Endodermal cell (in vitro differentiated cells): Measurements from ENCODE around the gene GID8. TPM values are rescaled to one million over a fixed set of nuclear protein-coding genes. Genes with fewer than 3 reads are reported as not detected.
A peak's percentile ranks its signal among the peaks of the same experiment; 100 is the strongest.

Source experiments
- DNase-seq: peaks from one replicate; pipeline ENCODE4 v3.0.0-alpha.2; 2017
- H3K27ac ChIP-seq: 2 replicates; pipeline ENCODE4 v1.5.1; 2013; ENCODE audit warnings: mild to moderate bottlenecking, low read depth, low read length, moderate library complexity
- H3K27me3 ChIP-seq: 2 replicates; pipeline ENCODE4 v1.6.1; 2013; ENCODE audit warnings: mild to moderate bottlenecking, low read length, moderate library complexity; ENCODE audit not compliant: insufficient read depth, control insufficient read depth, poor library complexity, severe bottlenecking
- H3K36me3 ChIP-seq: 2 replicates; pipeline ENCODE4 v1.7.0; 2013; ENCODE audit warnings: mild to moderate bottlenecking, low read length, moderate library complexity; ENCODE audit not compliant: control insufficient read depth, insufficient read depth
- H3K4me1 ChIP-seq: one replicate; pipeline ENCODE4 v1.7.0; 2013; ENCODE audit warnings: low read length; ENCODE audit not compliant: control insufficient read depth, insufficient read depth
- H3K4me3 ChIP-seq: 2 replicates; pipeline ENCODE4 v1.5.1; 2013; ENCODE audit warnings: mild to moderate bottlenecking, low read length, moderate library complexity
- H3K9ac ChIP-seq: 2 replicates; pipeline ENCODE4 v1.6.1; 2013; ENCODE audit warnings: mild to moderate bottlenecking, low read length, moderate library complexity; ENCODE audit not compliant: poor library complexity, severe bottlenecking; ENCODE audit errors: extremely low read depth
- H3K9me3 ChIP-seq: 2 replicates; pipeline ENCODE4 v1.6.1; 2013; ENCODE audit warnings: mild to moderate bottlenecking, low read length, moderate library complexity; ENCODE audit not compliant: control insufficient read depth
- H3K27ac Mint-ChIP-seq: 2 replicates; pipeline ENCODE4 v1.8.0; 2020; ENCODE audit warnings: mixed read lengths
- H3K27me3 Mint-ChIP-seq: 2 replicates; pipeline ENCODE4 v1.8.0; 2021; ENCODE audit warnings: mild to moderate bottlenecking, mixed read lengths; ENCODE audit not compliant: insufficient read depth
- H3K36me3 Mint-ChIP-seq: 2 replicates; pipeline ENCODE4 v1.8.0; 2020; ENCODE audit warnings: low read depth, mixed read lengths
- H3K4me1 Mint-ChIP-seq: 2 replicates; pipeline ENCODE4 v1.8.0; 2020; ENCODE audit warnings: mixed read lengths
- H3K4me3 Mint-ChIP-seq: 2 replicates; pipeline ENCODE4 v1.8.0; 2020; ENCODE audit warnings: mild to moderate bottlenecking, moderate library complexity, mixed read lengths
- H3K9me3 Mint-ChIP-seq: 2 replicates; pipeline ENCODE4 v1.8.0; 2020; ENCODE audit warnings: mild to moderate bottlenecking, mixed read lengths
- CTCF ChIP-seq: fragments of 200-600 bp; sonication (generic); conservative IDR thresholded peaks from 2 replicates; pipeline ENCODE4 v1.5.0; 2021; ENCODE audit warnings: antibody characterized with exemption, mild to moderate bottlenecking
- WGBS, 2 experiments: methylation state at CpG; one replicate each; pipeline versions ENCODE4 v1.1.5 to v1.1.7; 2013; ENCODE audit warnings: missing lambda C conversion rate in 2 of 2, mixed read lengths in 1 of 2; ENCODE audit not compliant: insufficient coverage in 1 of 2, insufficient read length in 1 of 2; 5-methylcytosine and 5-hydroxymethylcytosine counted together
- total RNA-seq, 2 donors: library from RNA; stranded (reverse); fragmentation: NEBNext Ultra II Directional in 1 of 2; extraction: Animal tissue kit (Norgen Biotek cat#: 25700) in 1 of 2; gene quantifications; 2 replicates in 1 of 2; 3 replicates in 1 of 2; pipeline ENCODE4 v1.2.1, GENCODE V29; 2021

The GID8 gene
- total RNA-seq, 2 donors from 2014 or later: 51.5 to 52.1 TPM

DNA sequence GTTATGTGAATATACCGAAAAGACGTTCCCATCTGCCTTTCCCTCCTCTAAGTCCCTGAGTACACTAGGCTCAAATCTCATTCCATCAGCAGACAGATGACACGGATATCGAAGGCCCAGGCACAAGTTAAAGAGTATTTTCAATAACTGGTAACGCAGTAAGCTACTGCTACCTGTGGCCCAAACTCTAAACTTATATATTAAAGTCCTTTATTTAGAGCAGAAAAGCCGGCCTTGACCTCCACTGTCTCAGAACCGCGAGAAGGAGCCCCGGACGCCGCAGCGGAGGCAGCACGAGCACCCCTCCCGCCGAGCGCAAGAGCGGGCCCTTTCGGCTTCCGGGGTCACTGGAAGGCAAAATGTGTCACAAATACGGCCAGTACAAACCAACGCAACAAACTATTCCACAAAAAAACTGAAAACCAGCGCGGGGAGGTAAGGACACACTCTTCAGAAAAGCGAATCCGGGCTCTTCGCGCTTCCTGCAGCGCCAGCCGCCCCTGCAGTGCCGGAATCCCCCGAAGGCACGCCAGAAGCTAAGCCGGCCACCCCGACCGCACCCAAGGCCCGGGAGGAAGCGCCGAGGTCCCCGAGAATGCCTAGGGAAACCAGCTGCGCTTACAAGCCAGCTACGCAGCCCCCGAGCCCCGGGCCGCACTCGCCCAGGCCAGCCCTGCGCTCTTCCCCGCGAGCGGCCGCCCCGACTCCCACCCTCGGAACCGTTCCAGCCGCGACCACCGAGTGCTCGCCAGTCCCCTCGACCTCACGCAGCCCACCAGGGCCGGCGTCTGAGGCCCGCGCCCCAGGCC is 12.3 kb upstream of the GID8 start:
- Histone ChIP-seq H3K4me1 (peaks cover 9% of the 10 kb centered on the region), H3K9me3 (no peaks in the 10 kb centered on the region), H3K9ac (peak overlapping the region; percentile 90), H3K4me3 (peak overlapping the region; percentile 97), H3K27ac (peak overlapping the region; percentile 65), H3K36me3 (peaks cover 8% of the 10 kb centered on the region), H3K27me3 (no peaks in the 10 kb centered on the region)
- Mint-ChIP-seq H3K27me3 (no peaks in the 10 kb centered on the region), H3K36me3 (no peaks in the 10 kb centered on the region), H3K4me1 (peaks cover 44% of the 10 kb centered on the region), H3K9me3 (no peaks in the 10 kb centered on the region), H3K4me3 (peak overlapping the region; percentile 91), H3K27ac (peak overlapping the region; percentile 95)
- DNase-seq: peak; percentile 64
- WGBS, 2 experiments: 0 to 1% methylated on average over 35 to 63 of the region's 63 CpGs
- no peak for TF ChIP-seq CTCF

DNA sequence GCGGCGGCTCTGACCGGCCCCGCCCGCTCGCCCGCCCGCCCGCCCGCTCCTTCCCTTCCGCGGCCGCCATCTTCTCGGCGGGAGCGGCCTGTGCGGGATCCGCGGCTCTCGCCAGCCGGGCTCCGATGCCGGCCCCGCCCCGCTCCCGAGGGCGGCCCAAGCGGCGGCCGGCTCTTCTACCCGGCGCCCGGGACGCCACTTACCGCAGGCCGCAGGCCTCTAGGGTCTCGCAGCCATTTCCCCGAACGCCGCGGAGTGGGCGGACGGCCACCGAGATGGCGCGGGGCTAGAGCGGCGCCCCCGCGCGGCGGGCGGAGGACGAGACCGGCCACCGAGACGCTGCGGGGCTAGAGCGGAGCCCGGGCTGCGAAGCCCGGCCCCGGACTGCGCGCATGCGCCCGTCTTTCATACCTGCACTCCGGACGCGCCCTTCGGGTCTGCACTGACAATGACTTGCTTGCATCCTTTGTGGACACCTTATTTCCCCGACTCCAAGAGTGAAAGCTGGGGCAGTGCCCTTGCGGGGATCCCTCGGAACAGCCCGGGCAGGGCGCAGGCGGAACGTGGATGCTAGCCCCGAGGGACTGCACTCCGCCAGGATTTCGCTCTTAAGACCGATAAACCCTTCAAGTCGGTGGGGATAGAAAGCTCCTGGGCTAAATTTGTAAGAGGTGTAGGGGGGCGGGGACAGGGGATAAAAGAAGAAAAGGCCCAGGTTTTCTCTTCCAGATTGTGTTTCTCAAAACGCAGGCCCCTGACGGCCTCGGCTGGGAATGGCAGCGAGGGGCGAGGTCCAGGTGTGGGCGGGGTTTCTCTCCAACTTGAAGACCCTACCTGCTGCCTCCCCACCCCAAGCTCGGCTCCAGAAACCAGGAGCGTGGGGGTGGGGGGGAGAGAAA is 11.5 kb upstream of the GID8 start, which contains the start of gene DIDO1:
DIDO1 (minus strand) TSS at position 277 of the 899 bp plus-strand sequence.
- Histone ChIP-seq H3K4me1 (peaks cover 9% of the 10 kb centered on the region), H3K9me3 (no peaks in the 10 kb centered on the region), H3K27me3 (no peaks in the 10 kb centered on the region), H3K4me3 (peak within 1 kb of the TSS; percentile 97), H3K27ac (peak within 1 kb of the TSS; percentile 66), H3K36me3 (peaks cover 8% of the 10 kb centered on the region), H3K9ac (peak within 1 kb of the TSS; percentile 90)
- H3K4me1 Mint-ChIP-seq: peaks cover 41% of the 10 kb centered on the region
- H3K4me3 Mint-ChIP-seq: peak within 1 kb of the TSS; percentile 91
- 1 to 3% methylated on average over 35 to 90 of the region's 92 CpGs for WGBS, 2 experiments
- peak; percentile 93 for DNase-seq
- TF ChIP-seq CTCF: peak; percentile 80
- H3K9me3 Mint-ChIP-seq: no peaks in the 10 kb centered on the region
- H3K27me3 Mint-ChIP-seq: no peaks in the 10 kb centered on the region
- peak within 1 kb of the TSS; percentile 99 for H3K27ac Mint-ChIP-seq
- H3K36me3 Mint-ChIP-seq: no peaks in the 10 kb centered on the region

DNA sequence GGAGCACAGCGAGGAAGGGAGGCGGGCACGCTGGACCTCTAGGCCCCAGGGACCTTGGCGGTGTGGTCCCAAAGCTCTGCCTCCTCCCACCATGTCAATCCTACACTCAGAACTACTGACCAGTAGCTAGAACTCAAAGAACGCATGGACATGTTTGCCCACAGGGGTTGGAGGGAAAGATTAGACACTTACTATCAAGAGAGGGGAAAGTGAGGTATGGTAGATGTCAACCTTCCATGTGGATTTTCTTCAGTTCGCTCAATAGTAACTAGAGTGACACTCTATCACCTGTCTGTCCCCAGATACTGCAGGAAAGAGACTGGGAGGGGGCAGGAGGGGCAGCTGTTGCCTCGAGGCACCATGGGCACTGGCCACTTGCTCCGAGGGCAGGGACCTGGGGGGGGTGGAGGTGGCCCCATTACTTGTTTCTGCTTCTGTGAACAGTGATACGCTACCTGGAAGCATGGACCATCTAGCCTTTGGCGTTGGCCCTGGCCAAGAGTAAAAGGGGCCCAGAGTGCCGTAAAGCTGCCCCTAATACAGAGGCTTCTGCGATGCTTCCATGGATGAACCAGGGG is 10.7 kb upstream of the GID8 start:
- peak overlapping the region; percentile 90 for H3K4me3 ChIP-seq
- Mint-ChIP-seq H3K36me3 (no peaks in the 10 kb centered on the region), H3K27me3 (no peaks in the 10 kb centered on the region), H3K4me3 (peak overlapping the region; percentile 91), H3K9me3 (no peaks in the 10 kb centered on the region), H3K27ac (peak overlapping the region; percentile 99), H3K4me1 (peaks cover 41% of the 10 kb centered on the region)
- H3K36me3 ChIP-seq: peaks cover 8% of the 10 kb centered on the region
- DNase-seq: peak; percentile 56
- no peak for TF ChIP-seq CTCF
- H3K9me3 ChIP-seq: no peaks in the 10 kb centered on the region
- no peaks in the 10 kb centered on the region for H3K27me3 ChIP-seq
- H3K9ac ChIP-seq: peak overlapping the region; percentile 90
- H3K27ac ChIP-seq: no peak overlapping the region
- 60 to 82% methylated on average over 5 to 12 of the region's 12 CpGs for WGBS, 2 experiments
- peaks cover 9% of the 10 kb centered on the region for H3K4me1 ChIP-seq
